ENCODE results near the gene SEMA5A. TPM values are rescaled to one million over a fixed set of nuclear protein-coding genes. Genes with fewer than 3 reads are reported as not detected.

SEMA5A gene
- total and polyA plus RNA-seq, 2 of the 8 experiments (the other 6 are each of a cell fraction or from before 2014, with no cell fraction given): 5.3 to 8.9 TPM

DNA sequence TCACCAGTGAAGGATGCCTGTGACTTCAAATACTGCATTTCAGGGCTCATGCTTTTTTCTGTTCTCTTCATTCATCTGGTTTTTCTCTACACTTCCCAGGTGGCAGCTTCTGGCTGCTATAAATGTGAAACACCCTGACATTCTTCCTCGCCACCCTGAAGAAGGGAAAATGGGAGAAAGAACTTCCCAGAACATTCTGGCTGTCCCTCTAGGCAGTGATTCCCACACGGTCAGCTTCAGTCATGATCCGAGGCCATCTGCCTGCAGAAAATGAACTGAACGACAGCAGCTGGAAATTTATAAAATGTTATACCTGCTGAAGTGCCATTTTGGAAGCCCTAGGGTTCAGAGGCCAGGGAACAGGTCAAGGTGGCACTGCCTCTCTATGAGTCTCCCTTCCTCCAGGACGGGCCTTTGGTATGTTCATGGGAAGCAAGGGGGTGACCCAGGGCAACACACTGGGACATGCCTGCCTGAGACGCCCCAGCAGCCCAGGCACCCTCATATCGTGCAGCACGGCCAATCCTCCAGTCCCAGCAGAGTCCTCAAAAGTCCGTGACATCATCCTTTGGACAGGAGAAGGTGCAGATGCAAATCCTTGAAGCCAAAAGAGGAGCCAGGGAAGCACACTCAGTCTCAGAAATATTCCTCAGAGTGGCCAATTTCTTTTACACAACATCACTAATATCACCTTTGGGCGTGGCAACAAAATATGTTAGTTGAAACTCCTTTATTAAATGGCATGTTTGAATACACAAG, 107.1 kb downstream of the SEMA5A start:
- Histone ChIP-seq H3K23me2 (ENCODE audit: low read depth, low read length) (no peaks in the 10 kb centered on the region), H3K18ac (ENCODE audit: extremely low read depth, low read length) (no peak overlapping the region), H3K4ac (replicated peaks; ENCODE audit: insufficient read length, low read depth, low read length) (no peak overlapping the region), H4K5ac (ENCODE audit: insufficient read length, low read depth, low read length) (no peak overlapping the region), H2BK15ac (ENCODE audit: low read length) (no peak overlapping the region), H2BK12ac (ENCODE audit: low read depth, low read length) (no peak overlapping the region), H3K4me3 (ENCODE audit: extremely low read depth in 1 of 4, insufficient read depth in 2 of 4, low read depth in 3 of 4, low read length in 4 of 4) (no peak overlapping the region), H3K27ac (ENCODE audit: low read depth, low read length) (no peak overlapping the region), H3K23ac (ENCODE audit: insufficient read length) (no peak overlapping the region), H2BK20ac (ENCODE audit: low read length) (no peak overlapping the region), H3K79me2 (ENCODE audit: control insufficient read depth in 1 of 2, insufficient read depth in 2 of 2, low read length in 2 of 2) (no peaks in the 10 kb centered on the region), H2BK5ac (ENCODE audit: low read depth, low read length) (no peak overlapping the region), H3K36me3 (ENCODE audit: control insufficient read depth in 2 of 4, insufficient read depth in 4 of 4, low read length in 3 of 4) (no peaks in the 10 kb centered on the region; a peak in 2 of 8 replicates), H3K4me1 (replicated peaks in 1 of 4; ENCODE audit: control insufficient read depth in 3 of 4, insufficient read depth in 4 of 4, low read length in 3 of 4) (peaks cover 0 to 3% (median 0%) of the 10 kb centered on the region in 4 experiments; a peak in 2 of 7 replicates), H4K20me1 (replicated peaks in 1 of 2; ENCODE audit: control insufficient read depth in 1 of 2, insufficient read depth in 2 of 2, low read length in 2 of 2) (no peaks in the 10 kb centered on the region), H3K79me1 (ENCODE audit: low read depth, low read length) (no peaks in the 10 kb centered on the region), H4K8ac (ENCODE audit: extremely low read depth, insufficient read depth, low read length) (no peak overlapping the region), H4K91ac (replicated peaks; ENCODE audit: insufficient read length, low read length) (no peak overlapping the region), H2AFZ (ENCODE audit: low read length) (no peak overlapping the region), H3K4me2 (ENCODE audit: insufficient read depth in 1 of 2, low read depth in 2 of 2, low read length in 2 of 2) (no peak overlapping the region), H3K56ac (replicated peaks; ENCODE audit: insufficient read length, low read depth, low read length) (no peak overlapping the region), H3K9me3 (ENCODE audit: insufficient read depth in 2 of 2, low read depth in 1 of 2, low read length in 1 of 2) (no peaks in the 10 kb centered on the region), H3K27me3 (replicated peaks in 1 of 4; ENCODE audit: control insufficient read depth in 3 of 4, extremely low read depth in 1 of 4, insufficient read depth in 3 of 4, low read length in 3 of 4) (no peaks in the 10 kb centered on the region), H3K9ac (replicated peaks in 1 of 4; ENCODE audit: extremely low read depth in 1 of 4, low read depth in 3 of 4, low read length in 3 of 4) (no peak overlapping the region), H2BK120ac (replicated peaks; ENCODE audit: low read depth, low read length) (no peak overlapping the region), H2AK5ac (ENCODE audit: low read depth, low read length) (no peak overlapping the region), H3K14ac (ENCODE audit: insufficient read length) (no peak overlapping the region)
- ChIA-PET POLR2A (ENCODE audit: partially characterized antibody) (no interaction called here), CTCF (ENCODE audit: partially characterized antibody) (interaction anchor here (1.8 kb wide), 1 partner anchor 62 kb away, joined by 5 read pairs; no protein-coding TSS in a partner anchor)
- 84% methylated on average over 10 of the region's 10 CpGs; no CpG with 5 or more reads in 1 of the 2 experiments for WGBS, 2 experiments (ENCODE audit: extremely low coverage in 1 of 2, insufficient coverage in 1 of 2, insufficient read length in 1 of 2, insufficient replicate concordance in 2 of 2, low coverage in 1 of 2, low lambda C conversion rate in 2 of 2, missing lambda C conversion rate in 1 of 2)
- DNase-seq (ENCODE audit: low read depth in 1 of 2, low spot score in 2 of 2): no peak
- FAIRE-seq: no peak
- no peak for TF ChIP-seq BCL11A (IDR thresholded peaks at IDR 0.05; ENCODE audit: low read depth in 2 of 2, low read length in 2 of 2)
- TF ChIP-seq BACH1 (IDR thresholded peaks at IDR 0.05; ENCODE audit: low read length): no peak
- TF ChIP-seq TCF12 (IDR thresholded peaks at IDR 0.05; ENCODE audit: low read depth, low read length): no peak
- TF ChIP-seq HDAC2 (IDR thresholded peaks at IDR 0.05; ENCODE audit: borderline replicate concordance in 1 of 2, low read depth in 2 of 2, low read length in 2 of 2): no peak
- no peak for TF ChIP-seq RFX5 (IDR thresholded peaks at IDR 0.05; ENCODE audit: borderline replicate concordance, low read depth, low read length)
- no peak for TF ChIP-seq TEAD4 (IDR thresholded peaks at IDR 0.05; ENCODE audit: low read depth, low read length)
- no peak for TF ChIP-seq POLR2A (IDR thresholded peaks at IDR 0.05; ENCODE audit: control extremely low read depth in 1 of 2, low read depth in 2 of 2, low read length in 2 of 2)
- no peak for TF ChIP-seq POLR2AphosphoS5 (IDR thresholded peaks at IDR 0.05; ENCODE audit: low read depth, low read length)
- no peak for TF ChIP-seq GABPA (IDR thresholded peaks at IDR 0.05; ENCODE audit: borderline replicate concordance, insufficient read depth, low read length)

Measured in H1 (cell line).